DMS114 treated with DMSO at 0.1 percent for 48 hours (cell line): Measurements from ENCODE around the gene ELMO1.

Source experiments
- DNase-seq: peaks from one replicate; lab custom pipeline; 2025; ENCODE audit not compliant: unreplicated experiment; lab: John Stamatoyannopoulos, UW

ELMO1 gene

GRCh38 chr7:37074370-37074769, 374.3 kb downstream of the ELMO1 start:
- DNase-seq = no peak

GRCh38 chr7:37071124-37071523, 377.5 kb downstream of the ELMO1 start:
- no peak for DNase-seq

- no peak for DNase-seq
Measured at GRCh38 chr7:37070471-37070870, 378.2 kb downstream of the ELMO1 start.

GRCh38 chr7:37070031-37070430, 378.6 kb downstream of the ELMO1 start:
- no peak for DNase-seq

GRCh38 chr7:37069336-37069735, 379.3 kb downstream of the ELMO1 start:
- DNase-seq = no peak

GRCh38 chr7:37068902-37069301, 379.8 kb downstream of the ELMO1 start:
- DNase-seq = no peak

GRCh38 chr7:37068038-37068437, 380.6 kb downstream of the ELMO1 start:
- DNase-seq = no peak

GRCh38 chr7:37065779-37066271, 382.8 kb downstream of the ELMO1 start:
- DNase-seq = no peak

GRCh38 chr7:37062560-37062859, 386.2 kb downstream of the ELMO1 start:
- no peak for DNase-seq

- DNase-seq = no peak
Measured at GRCh38 chr7:37061849-37062559, 386.7 kb downstream of the ELMO1 start.

- no peak for DNase-seq
Measured at GRCh38 chr7:37056234-37056912, 392.3 kb downstream of the ELMO1 start.

- DNase-seq = no peak
Measured at GRCh38 chr7:37054624-37055241, 393.9 kb downstream of the ELMO1 start.

GRCh38 chr7:37052705-37053104, 396.0 kb downstream of the ELMO1 start:
- no peak for DNase-seq

- no peak for DNase-seq
Measured at GRCh38 chr7:37050801-37051200, 397.9 kb downstream of the ELMO1 start.

GRCh38 chr7:37048674-37049073, 400.0 kb downstream of the ELMO1 start:
- no peak for DNase-seq

GRCh38 chr7:37047260-37047659, 401.4 kb downstream of the ELMO1 start:
- no peak for DNase-seq

- no peak for DNase-seq
Measured at GRCh38 chr7:37046531-37047079, 402.1 kb downstream of the ELMO1 start.

GRCh38 chr7:37045681-37046179, 402.9 kb downstream of the ELMO1 start:
- DNase-seq = no peak

GRCh38 chr7:37041461-37041860, 407.2 kb downstream of the ELMO1 start:
- no peak for DNase-seq

- DNase-seq = no peak
Measured at GRCh38 chr7:37040330-37040729, 408.3 kb downstream of the ELMO1 start.

- no peak for DNase-seq
Measured at GRCh38 chr7:37039131-37039749, 409.4 kb downstream of the ELMO1 start.
